ENCODE data around the gene IQCN.

DNA sequence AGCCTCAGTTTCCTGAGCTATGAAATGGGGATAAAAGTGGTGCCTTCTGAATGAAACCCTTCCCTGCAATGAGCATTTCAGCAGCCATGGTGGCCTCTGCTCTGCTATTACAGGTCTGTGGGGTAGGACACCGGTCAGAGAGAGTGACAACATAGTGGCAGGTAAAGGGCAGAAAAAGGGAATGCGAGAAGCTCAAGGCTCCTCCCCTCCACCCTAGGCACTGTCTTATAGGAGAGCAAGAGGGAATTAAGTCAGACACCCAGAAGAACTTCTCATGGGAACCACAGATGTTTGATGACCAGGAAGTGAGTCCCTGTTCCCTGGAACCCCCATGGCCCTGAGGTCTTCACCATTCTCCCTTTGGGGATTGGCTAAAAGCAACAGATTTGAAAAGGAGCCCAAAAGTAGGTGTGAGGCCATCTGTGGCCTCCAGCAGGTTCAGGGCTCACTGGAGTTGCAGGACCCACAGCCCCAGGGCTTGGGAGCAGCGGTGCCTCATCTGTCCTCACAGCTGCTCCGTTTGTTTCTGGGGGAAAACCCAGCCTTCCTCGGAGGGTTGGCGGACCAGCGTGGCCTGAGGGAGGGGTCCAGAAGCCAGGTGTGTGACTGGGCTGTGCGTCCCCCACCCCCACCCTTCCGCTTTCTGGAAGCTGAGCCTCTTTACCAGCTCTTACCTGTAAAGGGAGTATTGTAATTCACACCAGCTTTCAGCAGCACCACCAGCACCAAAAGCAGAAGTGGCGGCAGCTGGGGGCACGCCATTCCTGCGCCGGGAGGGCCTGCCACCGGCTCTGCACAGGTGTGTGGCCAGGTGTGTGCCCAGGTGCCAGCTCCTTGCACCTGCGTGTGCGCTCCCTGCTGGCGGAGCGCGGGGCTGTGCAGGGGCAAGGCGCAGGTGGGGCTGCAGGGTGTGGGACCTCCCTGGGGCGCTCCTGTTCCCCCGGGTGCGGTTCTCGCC is 19.4 kb downstream of the IQCN start:
- TF ChIP-seq CTCF (IDR thresholded peaks at IDR 0.05; ENCODE audit: borderline replicate concordance, extremely low read depth, low read length, poor library complexity, severe bottlenecking) (peak; percentile 12), EZH2 (IDR thresholded peaks at IDR 0.05; ENCODE audit: borderline replicate concordance, low read depth, low read length, severe bottlenecking) (no peak)

Data from DND-41 (cell line).